ENCODE results near the gene ZNF692.
"Not testable (repeated sequence)": the region's sequence is repeated elsewhere in the genome, so short reads cannot be mapped to it uniquely, and the experiment has no call there.

ZNF692 gene

DNA sequence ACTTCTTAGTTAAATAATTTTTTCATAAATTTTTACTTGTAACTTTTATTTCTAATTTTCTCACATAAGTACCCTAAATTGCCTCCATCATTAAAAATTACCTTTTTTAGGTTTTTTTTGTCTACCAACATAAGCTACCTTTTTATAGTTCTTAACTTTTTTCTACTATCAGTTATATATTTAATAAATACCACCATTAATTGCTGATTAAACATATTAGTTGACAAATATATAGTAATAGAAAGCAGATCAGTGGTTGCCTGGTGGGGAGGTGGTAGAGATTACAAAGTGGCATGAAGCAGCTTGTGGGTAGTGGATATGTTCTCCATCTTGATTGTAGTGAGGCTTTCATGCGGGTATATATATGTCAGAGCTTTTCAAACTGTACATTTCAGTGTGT, 27.0 kb downstream of the ZNF692 start:
- peaks cover 3% of the 10 kb centered on the region for H3K27me3 Mint-ChIP-seq
- no peaks in the 10 kb centered on the region for H3K36me3 Mint-ChIP-seq (ENCODE audit: low read depth)
- H3K4me1 Mint-ChIP-seq (ENCODE audit: low read depth), result peaks cover 9% of the 10 kb centered on the region
- no peak overlapping the region for H3K4me3 Mint-ChIP-seq
- H3K27ac Mint-ChIP-seq, result no peak overlapping the region
- no peaks in the 10 kb centered on the region for H3K9me3 Mint-ChIP-seq

DNA sequence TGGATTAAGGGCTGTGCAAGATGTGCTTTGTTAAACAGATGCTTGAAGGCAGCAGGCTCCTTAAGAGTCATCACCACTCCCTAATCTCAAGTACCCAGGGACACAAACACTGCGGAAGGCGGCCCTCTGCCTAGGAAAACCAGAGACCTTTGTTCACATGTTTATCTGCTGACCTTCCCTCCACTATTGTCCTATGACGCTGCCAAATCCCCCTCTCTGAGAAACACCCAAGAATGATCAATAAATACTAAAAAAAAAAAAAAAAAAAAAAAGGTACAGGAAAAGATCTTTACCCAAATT, 28.2 kb downstream of the ZNF692 start:
- not testable (repeated sequence) for H3K27ac Mint-ChIP-seq; H3K27me3 Mint-ChIP-seq; H3K36me3 Mint-ChIP-seq (ENCODE audit: low read depth); H3K4me3 Mint-ChIP-seq; H3K9me3 Mint-ChIP-seq
- H3K4me1 Mint-ChIP-seq (ENCODE audit: low read depth), result peaks cover 18% of the 10 kb centered on the region

DNA sequence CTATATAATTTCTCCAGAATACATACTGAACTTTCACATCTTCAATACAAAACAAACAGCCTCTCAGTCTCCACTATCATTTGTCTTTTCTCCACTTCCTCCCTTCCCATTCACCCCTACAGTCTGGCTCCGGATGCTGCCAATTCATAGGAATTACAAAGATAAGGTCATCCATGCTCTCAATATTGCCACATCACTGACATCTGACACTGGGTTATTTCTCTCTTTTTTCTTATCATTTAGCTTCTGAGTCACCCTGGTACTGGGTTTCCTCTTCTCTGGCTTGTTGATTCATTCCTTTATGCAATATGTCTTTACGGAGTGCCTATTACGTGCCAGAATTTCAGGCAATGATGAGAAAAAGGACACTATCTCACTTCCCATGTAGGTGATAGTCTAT, 30.0 kb downstream of the ZNF692 start:
- H3K4me1 Mint-ChIP-seq (ENCODE audit: low read depth), result peaks cover 36% of the 10 kb centered on the region
- H3K27ac Mint-ChIP-seq, result no peak overlapping the region
- no peak overlapping the region for H3K4me3 Mint-ChIP-seq
- H3K36me3 Mint-ChIP-seq (ENCODE audit: low read depth), result peaks cover 3% of the 10 kb centered on the region
- H3K9me3 Mint-ChIP-seq, result no peaks in the 10 kb centered on the region
- H3K27me3 Mint-ChIP-seq, result peaks cover 3% of the 10 kb centered on the region

DNA sequence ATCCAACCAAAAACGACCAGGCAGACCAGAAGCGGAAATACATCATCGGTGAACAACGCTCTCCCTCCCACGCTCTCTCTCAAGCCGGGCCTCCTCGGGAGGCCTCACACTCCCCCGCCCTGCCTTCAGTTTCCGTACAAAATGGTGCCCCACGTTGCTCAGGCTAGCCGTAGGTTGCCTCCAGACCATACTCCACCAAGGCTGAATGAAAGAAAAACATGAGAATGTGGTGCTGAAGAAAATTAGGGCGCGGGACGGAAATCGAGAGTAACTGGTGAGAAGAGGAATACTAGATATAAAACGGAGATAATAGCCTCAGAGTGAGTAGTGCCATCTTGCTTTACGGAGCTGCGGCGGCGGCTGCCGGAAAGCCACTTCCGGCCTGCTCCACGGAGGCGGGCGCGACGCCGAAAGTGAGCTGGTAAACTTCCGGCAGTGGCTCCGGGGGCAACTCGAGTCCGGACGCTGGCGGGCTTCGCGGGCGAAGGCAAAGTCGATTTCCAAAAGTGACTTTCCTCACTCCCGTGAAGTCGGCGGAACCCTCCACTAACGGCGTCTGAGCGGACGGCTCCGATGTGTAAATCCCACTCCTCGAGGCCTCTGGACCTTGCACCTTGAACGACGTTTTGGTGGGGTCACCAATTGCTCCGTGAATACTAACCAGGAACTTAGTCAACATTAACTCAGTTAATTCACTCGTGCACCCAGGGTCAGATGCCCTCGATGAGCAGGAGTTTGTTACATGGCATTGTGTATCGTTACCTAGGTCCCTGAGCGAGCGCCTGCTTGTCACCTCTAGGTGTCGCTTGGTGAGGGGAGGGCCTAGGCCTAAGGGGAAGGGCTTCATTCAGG, 32.8 kb downstream of the ZNF692 start, which contains the start of gene SH3BP5L:
SH3BP5L (minus strand) TSS at position 7 of the 852 bp plus-strand sequence. CDS start 980 bp downstream, outside the sequence.
- Mint-ChIP-seq H3K4me1 (ENCODE audit: low read depth) (peaks cover 47% of the 10 kb centered on the region), H3K9me3 (no peaks in the 10 kb centered on the region), H3K27ac (peak within 1 kb of the TSS; percentile 99), H3K36me3 (ENCODE audit: low read depth) (peaks cover 12% of the 10 kb centered on the region), H3K4me3 (peak within 1 kb of the TSS; percentile 95), H3K27me3 (no peaks in the 10 kb centered on the region)

DNA sequence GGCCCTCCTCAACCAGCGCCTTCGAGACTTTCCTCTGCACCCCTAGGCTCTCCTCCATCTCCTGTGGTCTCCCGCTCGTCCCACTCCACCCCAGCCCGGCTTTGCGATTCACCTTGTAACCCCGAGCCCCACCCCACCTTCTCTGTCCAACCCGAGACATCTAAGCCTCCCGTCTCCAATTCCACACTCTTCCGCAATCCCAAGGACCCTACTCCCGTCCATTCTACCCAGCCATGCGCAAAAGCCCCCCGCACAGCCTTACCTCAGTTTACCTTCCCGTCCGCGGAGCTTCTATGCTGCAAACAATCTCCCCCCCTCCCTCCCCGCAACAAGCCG, 33.3 kb downstream of the ZNF692 start:
- H3K4me1 Mint-ChIP-seq (ENCODE audit: low read depth), result peaks cover 52% of the 10 kb centered on the region
- H3K27ac Mint-ChIP-seq, result peak overlapping the region; percentile 99
- no peaks in the 10 kb centered on the region for H3K27me3 Mint-ChIP-seq
- H3K9me3 Mint-ChIP-seq, result no peaks in the 10 kb centered on the region
- H3K36me3 Mint-ChIP-seq (ENCODE audit: low read depth), result peaks cover 18% of the 10 kb centered on the region
- H3K4me3 Mint-ChIP-seq, result peak overlapping the region; percentile 95

DNA sequence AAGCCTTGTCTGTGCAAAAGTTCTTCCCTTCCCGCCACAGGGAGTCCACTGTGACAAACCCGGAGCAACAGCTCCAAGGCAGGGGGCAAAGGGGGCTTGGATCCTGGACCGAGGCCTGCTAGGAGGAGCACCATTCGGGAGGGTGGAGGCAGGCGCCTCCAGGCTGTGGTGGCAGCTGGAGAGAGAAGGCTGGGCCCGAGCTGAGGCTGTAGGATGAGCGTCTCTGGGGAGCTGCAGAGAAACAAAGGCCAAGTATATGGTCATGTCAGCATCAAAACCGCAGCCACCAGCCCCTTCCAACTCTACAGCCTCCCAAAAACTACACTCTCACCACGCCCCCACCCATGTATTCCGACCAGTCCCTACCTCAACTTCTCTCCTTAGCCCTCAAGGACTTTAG, 33.7 kb downstream of the ZNF692 start:
- H3K27me3 Mint-ChIP-seq, result no peaks in the 10 kb centered on the region
- H3K4me3 Mint-ChIP-seq, result peak overlapping the region; percentile 95
- H3K36me3 Mint-ChIP-seq (ENCODE audit: low read depth), result peaks cover 22% of the 10 kb centered on the region
- H3K9me3 Mint-ChIP-seq, result no peaks in the 10 kb centered on the region
- H3K4me1 Mint-ChIP-seq (ENCODE audit: low read depth), result peaks cover 56% of the 10 kb centered on the region
- H3K27ac Mint-ChIP-seq, result peak overlapping the region; percentile 99

DNA sequence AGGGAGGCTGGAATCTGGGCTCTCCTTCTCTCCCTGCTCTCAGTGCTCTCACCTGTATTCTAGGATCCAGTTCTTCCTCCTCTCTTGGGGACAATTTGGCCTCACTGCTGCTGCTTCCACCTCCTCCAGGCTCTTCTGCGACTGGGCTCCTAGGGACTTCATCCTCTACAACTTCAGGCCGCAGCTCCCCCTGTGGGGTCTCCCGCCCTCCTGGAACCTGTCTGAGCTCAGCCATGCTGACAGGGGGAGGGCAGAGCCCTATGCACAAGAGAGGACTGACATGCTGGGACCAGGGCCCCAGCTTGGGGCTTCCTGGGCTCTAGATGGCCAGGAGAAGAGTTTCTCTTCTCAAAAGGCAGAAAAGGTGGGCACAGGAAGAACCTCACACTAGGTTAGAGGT, 34.2 kb downstream of the ZNF692 start:
- Mint-ChIP-seq H3K4me1 (ENCODE audit: low read depth) (peaks cover 60% of the 10 kb centered on the region), H3K27ac (peak overlapping the region; percentile 99), H3K36me3 (ENCODE audit: low read depth) (peaks cover 25% of the 10 kb centered on the region), H3K9me3 (no peaks in the 10 kb centered on the region), H3K4me3 (peak overlapping the region; percentile 95), H3K27me3 (no peaks in the 10 kb centered on the region)

DNA sequence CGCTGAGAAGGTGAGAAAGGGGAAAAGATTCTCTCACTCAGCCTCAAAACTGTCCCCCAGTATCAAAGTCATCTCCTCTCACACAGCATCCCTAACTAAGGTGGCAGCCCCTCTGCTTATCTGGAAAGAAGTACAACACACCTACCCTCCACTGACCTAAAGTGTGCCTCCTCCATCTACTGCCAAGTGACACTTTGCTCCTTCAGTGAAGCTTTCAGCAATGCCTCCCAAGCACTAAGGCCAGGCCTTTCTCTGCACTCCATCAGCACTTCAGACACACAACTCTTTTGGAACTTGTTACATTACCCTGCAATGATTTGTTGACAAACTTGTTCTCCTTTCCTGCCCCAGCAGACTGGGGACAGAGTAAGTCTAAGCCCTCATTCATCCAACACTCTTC, 34.6 kb downstream of the ZNF692 start:
- no peaks in the 10 kb centered on the region for H3K27me3 Mint-ChIP-seq
- peak overlapping the region; percentile 0 for H3K27ac Mint-ChIP-seq
- H3K9me3 Mint-ChIP-seq, result no peaks in the 10 kb centered on the region
- peak overlapping the region; percentile 95 for H3K4me3 Mint-ChIP-seq
- H3K4me1 Mint-ChIP-seq (ENCODE audit: low read depth), result peaks cover 61% of the 10 kb centered on the region
- peaks cover 25% of the 10 kb centered on the region for H3K36me3 Mint-ChIP-seq (ENCODE audit: low read depth)

DNA sequence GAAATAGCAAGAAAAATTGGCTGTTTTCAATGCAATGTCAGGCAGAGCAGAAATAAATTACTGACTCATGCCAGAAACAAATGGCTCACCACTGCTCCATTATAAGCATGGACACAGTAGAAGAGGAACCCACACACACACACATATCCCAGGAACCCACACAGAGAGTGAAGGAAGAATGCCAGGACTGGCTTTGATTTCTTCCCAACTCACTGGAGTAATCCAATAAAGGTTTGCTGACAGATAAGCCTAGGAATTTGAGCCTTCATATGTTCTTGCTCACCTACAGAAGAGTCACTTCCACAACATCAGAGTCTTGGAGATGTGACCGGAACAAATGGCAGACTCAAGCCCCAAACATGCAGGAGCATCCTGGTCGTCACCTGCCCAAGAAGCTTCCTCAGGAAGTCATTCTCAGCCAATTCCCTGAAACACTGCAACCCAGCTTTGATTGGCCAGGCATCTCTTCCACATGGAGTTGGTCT, 35.3 kb downstream of the ZNF692 start:
- H3K36me3 Mint-ChIP-seq (ENCODE audit: low read depth), result peaks cover 29% of the 10 kb centered on the region
- no peaks in the 10 kb centered on the region for H3K27me3 Mint-ChIP-seq
- peak overlapping the region; percentile 95 for H3K4me3 Mint-ChIP-seq
- peaks cover 67% of the 10 kb centered on the region for H3K4me1 Mint-ChIP-seq (ENCODE audit: low read depth)
- H3K9me3 Mint-ChIP-seq, result no peaks in the 10 kb centered on the region
- H3K27ac Mint-ChIP-seq, result no peak overlapping the region

DNA sequence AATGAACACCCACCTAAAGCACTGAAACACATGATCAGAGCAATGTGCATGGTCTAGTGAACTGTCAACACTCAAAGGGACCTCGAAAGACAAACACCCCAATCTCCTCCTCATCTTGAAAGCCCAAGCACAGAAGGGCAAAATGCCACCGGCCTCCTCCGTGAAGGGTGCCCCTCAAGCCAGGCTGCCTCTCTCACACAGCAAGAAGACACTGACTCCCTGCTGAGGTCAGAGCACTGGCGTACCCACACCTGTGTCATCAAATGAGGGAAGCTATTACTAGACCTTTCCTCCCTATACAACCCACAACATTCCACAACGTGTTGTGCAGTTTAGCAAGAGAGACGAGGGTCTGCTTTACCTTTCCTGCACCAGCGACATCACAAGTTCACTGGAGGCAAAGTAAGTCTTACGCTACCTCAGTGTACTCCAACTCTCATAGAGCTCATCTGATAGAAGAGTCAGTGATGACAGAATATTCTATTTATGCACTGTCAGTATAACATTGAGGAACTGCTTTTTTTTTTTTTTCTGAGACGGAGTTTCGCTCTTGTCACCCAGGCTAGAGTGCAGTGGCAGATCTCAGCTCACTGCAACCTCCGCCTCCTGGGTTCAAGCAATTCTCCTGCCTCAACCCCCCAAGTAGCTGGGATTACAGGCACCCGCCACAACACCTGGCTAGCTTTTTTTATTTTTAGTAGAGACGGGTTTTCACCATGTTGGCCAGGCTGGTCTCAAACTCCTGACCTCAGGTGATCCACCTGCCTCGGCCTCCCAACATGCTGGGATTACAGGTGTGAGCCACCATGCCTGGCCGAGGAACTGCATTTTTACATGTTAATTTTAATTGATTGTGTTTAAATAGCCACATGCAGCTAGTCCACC, 36.5 kb downstream of the ZNF692 start:
- Mint-ChIP-seq H3K4me3 (no peak overlapping the region), H3K9me3 (no peaks in the 10 kb centered on the region), H3K4me1 (ENCODE audit: low read depth) (peaks cover 74% of the 10 kb centered on the region), H3K36me3 (ENCODE audit: low read depth) (peaks cover 29% of the 10 kb centered on the region), H3K27ac (no peak overlapping the region), H3K27me3 (no peaks in the 10 kb centered on the region)

DNA sequence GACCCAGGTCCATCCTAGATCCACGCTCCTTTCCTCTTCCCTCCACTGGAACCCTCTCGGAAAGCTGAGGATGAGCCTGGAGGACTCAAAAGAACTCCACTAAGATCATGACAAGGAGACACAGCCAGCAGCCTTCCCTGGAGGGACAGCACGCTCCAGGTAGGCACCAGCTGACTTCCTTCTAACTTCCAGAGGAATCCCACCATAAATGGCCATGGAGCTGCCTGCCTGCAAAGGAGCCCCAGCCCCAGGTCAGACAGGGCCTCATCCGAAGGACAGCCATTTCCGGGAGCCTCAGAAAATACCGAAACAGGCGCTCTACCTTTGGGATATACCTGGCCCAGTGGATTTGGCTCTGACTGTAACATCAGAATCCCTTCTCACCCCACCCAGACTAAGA, 37.2 kb downstream of the ZNF692 start:
- Mint-ChIP-seq H3K9me3 (no peaks in the 10 kb centered on the region), H3K36me3 (ENCODE audit: low read depth) (peaks cover 29% of the 10 kb centered on the region), H3K27ac (no peak overlapping the region)

DNA sequence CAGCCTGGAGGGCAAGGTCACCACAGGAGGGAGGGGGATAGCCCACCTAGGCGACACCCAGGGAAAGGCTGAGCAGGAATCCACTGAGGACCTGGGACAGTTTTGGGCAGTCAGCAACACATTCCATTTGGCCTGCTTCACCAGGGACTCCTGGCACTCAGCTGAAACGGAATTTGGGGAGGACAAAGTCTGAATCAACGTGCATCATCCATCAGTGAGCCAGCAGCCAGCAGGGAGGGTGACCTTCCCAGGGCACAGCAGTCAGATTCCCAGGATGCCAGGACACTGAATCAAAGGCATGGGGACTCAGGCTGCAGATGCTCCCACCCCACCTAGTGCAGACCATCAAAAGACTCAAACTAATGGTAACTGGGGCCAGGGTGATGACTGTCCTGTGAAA, 37.8 kb downstream of the ZNF692 start:
- H3K27me3 Mint-ChIP-seq, result no peaks in the 10 kb centered on the region
- peaks cover 72% of the 10 kb centered on the region for H3K4me1 Mint-ChIP-seq (ENCODE audit: low read depth)
- H3K36me3 Mint-ChIP-seq (ENCODE audit: low read depth), result peaks cover 29% of the 10 kb centered on the region
- no peak overlapping the region for H3K4me3 Mint-ChIP-seq
- H3K9me3 Mint-ChIP-seq, result no peaks in the 10 kb centered on the region
- no peak overlapping the region for H3K27ac Mint-ChIP-seq

More for the DNA sequence above, 37.2 kb downstream of the ZNF692 start:
- Mint-ChIP-seq H3K4me3 (no peak overlapping the region), H3K27me3 (no peaks in the 10 kb centered on the region), H3K4me1 (ENCODE audit: low read depth) (peaks cover 72% of the 10 kb centered on the region)

DNA sequence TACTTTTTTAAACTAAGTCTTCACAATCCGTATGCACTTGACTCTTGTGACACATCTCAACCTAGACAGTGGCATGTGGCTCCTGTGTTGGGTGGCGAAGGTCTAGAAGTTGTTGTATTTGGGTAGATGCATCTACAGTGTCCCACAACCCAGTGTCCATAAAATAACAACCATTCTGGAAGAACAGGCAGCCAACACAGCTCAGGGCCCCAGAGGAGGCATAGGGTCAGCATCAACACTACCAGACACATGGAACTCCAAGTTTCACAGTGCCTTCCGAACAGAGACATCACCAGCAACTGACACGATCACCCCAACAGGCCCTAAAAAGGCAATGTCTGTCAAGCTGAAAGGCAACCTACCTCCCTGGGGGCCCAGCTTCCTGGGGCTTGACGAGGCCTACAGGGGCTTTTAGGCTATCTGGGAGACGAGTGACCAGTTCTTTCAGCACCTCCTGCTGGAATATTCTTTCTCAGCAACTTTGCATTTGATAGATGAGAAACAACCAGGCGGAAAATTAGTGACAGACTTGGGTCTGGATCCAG, 38.8 kb downstream of the ZNF692 start:
- peaks cover 36% of the 10 kb centered on the region for H3K36me3 Mint-ChIP-seq (ENCODE audit: low read depth)
- no peaks in the 10 kb centered on the region for H3K9me3 Mint-ChIP-seq
- H3K27ac Mint-ChIP-seq, result no peak overlapping the region
- no peak overlapping the region for H3K4me3 Mint-ChIP-seq
- H3K4me1 Mint-ChIP-seq (ENCODE audit: low read depth), result peaks cover 63% of the 10 kb centered on the region
- no peaks in the 10 kb centered on the region for H3K27me3 Mint-ChIP-seq

DNA sequence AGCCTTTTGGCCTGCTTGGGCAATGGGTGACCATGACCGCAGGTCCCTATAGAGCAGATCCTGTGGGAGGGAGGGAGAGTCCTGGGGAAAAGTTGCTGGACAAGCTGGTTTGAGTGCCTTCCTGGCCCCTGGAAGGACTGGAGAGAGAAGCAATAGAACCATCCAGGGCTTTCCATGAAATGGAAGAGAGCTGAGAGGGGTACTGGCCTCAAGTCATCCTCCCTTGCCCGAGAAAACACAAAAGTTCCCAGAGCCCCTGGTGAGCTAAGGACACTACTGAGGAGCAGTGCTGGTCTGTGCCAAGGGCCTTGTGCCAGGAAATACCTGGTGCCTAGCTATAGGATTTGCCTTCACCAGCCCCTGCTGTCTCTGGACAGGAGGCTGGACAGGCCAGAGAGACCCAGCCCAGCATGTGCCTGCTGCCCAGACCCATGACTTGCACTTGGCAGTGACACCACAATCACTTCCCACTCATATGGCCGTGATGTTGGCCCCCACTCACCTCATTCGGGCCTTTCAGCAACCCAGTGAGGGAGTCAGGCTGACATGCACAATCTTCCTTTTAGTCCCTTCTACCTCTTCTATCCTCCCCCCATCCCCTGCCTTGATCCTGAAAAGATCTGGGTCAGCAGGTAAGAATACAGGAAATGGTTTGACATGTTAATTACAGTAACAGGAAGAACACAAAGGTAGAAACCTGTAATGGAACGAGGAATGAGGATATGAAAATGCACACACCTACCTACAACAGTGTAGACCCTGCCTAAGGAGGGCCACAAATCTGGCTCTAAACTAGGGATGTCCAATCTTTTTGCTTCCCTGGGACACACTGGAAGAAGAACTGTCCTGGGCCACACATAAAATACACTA, 40.1 kb downstream of the ZNF692 start:
- Mint-ChIP-seq H3K27ac (peak overlapping the region; percentile 63), H3K9me3 (no peaks in the 10 kb centered on the region), H3K36me3 (ENCODE audit: low read depth) (peaks cover 43% of the 10 kb centered on the region), H3K4me3 (no peak overlapping the region), H3K27me3 (no peaks in the 10 kb centered on the region), H3K4me1 (ENCODE audit: low read depth) (peaks cover 50% of the 10 kb centered on the region)

Measured in stimulated activated naive CD8-positive, alpha-beta T cell treated with anti-CD3 and anti-CD28 coated beads, Interleukin-15, Interleukin-2, amounts not matched to agents 100 ng/mL and 50 ng/mL, for 24 hours (primary cell).